H1 (cell line): ENCODE measurements around the gene DYSF. TPM values are rescaled to one million over a fixed set of nuclear protein-coding genes. Genes with fewer than 3 reads are reported as not detected.
A peak's percentile ranks its signal among the peaks of the same experiment; 100 is the strongest.

Experiments
- CTCF ChIA-PET: fragments of 300-600 bp; sonication (Branson Sonifier 250); formaldehyde crosslinking; loops from one replicate; lab custom pipeline; 2021; ENCODE audit not compliant: partially characterized antibody; lab: Charles Lee
- POLR2A ChIA-PET: fragments of 300-600 bp; sonication (Branson Sonifier 250); formaldehyde crosslinking; loops from one replicate; lab custom pipeline; 2021; ENCODE audit warnings: inconsistent platforms; ENCODE audit not compliant: partially characterized antibody; lab: Charles Lee
- DNase-seq, 2 experiments: peaks; one replicate each; pipeline versions ENCODE4 v3.0.0 to v3.0.0-alpha.2; 2010 to 2022; ENCODE audit warnings: low spot score in 2 of 2, low read depth in 1 of 2, mixed read lengths in 1 of 2
- FAIRE-seq: peaks from 2 replicates; lab custom pipeline; 2011; peaks lifted over from hg19 to GRCh38; lab: Jason Lieb, UNC
- H2AFZ ChIP-seq: 2 replicates; pipeline ENCODE4 v1.8.1; 2012; ENCODE audit warnings: low read length, inconsistent platforms
- H2AK5ac ChIP-seq: 2 replicates; pipeline ENCODE4 v1.6.1; 2013; ENCODE audit warnings: low read depth, low read length
- H2BK120ac ChIP-seq: replicated peaks from 2 replicates; pipeline ENCODE3; 2013; ENCODE audit warnings: low read depth, low read length, inconsistent platforms
- H2BK12ac ChIP-seq: 2 replicates; pipeline ENCODE4 v1.6.1; 2013; ENCODE audit warnings: low read depth, low read length
- H2BK15ac ChIP-seq: 2 replicates; pipeline ENCODE4 v1.6.1; 2013; ENCODE audit warnings: low read length
- H2BK20ac ChIP-seq: 2 replicates; pipeline ENCODE4 v1.6.1; 2013; ENCODE audit warnings: low read length
- H2BK5ac ChIP-seq: 2 replicates; pipeline ENCODE4 v1.6.1; 2013; ENCODE audit warnings: low read depth, low read length
- H3K14ac ChIP-seq: 2 replicates; pipeline ENCODE4 v1.6.1; 2013; ENCODE audit warnings: inconsistent platforms; ENCODE audit not compliant: insufficient read length
- H3K18ac ChIP-seq: 2 replicates; pipeline ENCODE4 v1.6.1; 2013; ENCODE audit warnings: low read length; ENCODE audit errors: extremely low read depth
- H3K23ac ChIP-seq: 2 replicates; pipeline ENCODE4 v1.6.1; 2013; ENCODE audit warnings: inconsistent platforms; ENCODE audit not compliant: insufficient read length
- H3K23me2 ChIP-seq: 2 replicates; pipeline ENCODE4 v1.6.1; 2013; ENCODE audit warnings: low read depth, low read length
- H3K27ac ChIP-seq: 2 replicates; pipeline ENCODE4 v1.6.1; 2011; ENCODE audit warnings: low read depth, low read length, inconsistent platforms
- H3K27me3 ChIP-seq, 4 experiments: replicated peaks in 1 of 4; 1 replicate in 1 of 4; 2 replicates in 3 of 4; pipeline versions ENCODE4 v1.6.1 to v1.8.1; 2011 to 2013; ENCODE audit warnings: low read length in 3 of 4, mild to moderate bottlenecking in 3 of 4, inconsistent platforms in 2 of 4, mixed read lengths in 2 of 4, moderate library complexity in 1 of 4; ENCODE audit not compliant: control insufficient read depth in 3 of 4, insufficient read depth in 3 of 4; ENCODE audit errors: extremely low read depth in 1 of 4
- H3K36me3 ChIP-seq, 4 experiments: 2 replicates each; pipeline versions ENCODE4 v1.6.1 to v1.8.1; 2011 to 2013; ENCODE audit warnings: mild to moderate bottlenecking in 4 of 4, low read length in 3 of 4, moderate library complexity in 2 of 4, control low read depth in 1 of 4, inconsistent platforms in 1 of 4; ENCODE audit not compliant: insufficient read depth in 4 of 4, control insufficient read depth in 2 of 4
- H3K4ac ChIP-seq: replicated peaks from 2 replicates; pipeline ENCODE3; 2013; ENCODE audit warnings: low read length, low read depth, mixed read lengths, inconsistent platforms; ENCODE audit not compliant: insufficient read length
- H3K4me1 ChIP-seq, 4 experiments: replicated peaks in 1 of 4; 1 replicate in 1 of 4; 2 replicates in 3 of 4; pipeline versions ENCODE4 v1.6.1 to v1.8.1; 2011 to 2013; ENCODE audit warnings: low read length in 3 of 4, inconsistent platforms in 2 of 4, mixed read lengths in 1 of 4; ENCODE audit not compliant: insufficient read depth in 4 of 4, control insufficient read depth in 3 of 4
- H3K4me2 ChIP-seq, 2 experiments: 2 replicates each; pipeline versions ENCODE4 v1.6.1 to v1.8.1; 2011 to 2013; ENCODE audit warnings: low read depth in 2 of 2, low read length in 2 of 2, control low read depth in 1 of 2, inconsistent platforms in 1 of 2, mild to moderate bottlenecking in 1 of 2; ENCODE audit not compliant: insufficient read depth in 1 of 2
- H3K4me3 ChIP-seq, 4 experiments: fragments of 200-600, 300-600 bp in 1 of 4; sonication (generic), shearing (Covaris generic), sonication (Bioruptor Twin) in 1 of 4; 2 replicates each; pipeline versions ENCODE4 v1.5.1 to v1.8.1; 2011 to 2016; ENCODE audit warnings: low read length in 4 of 4, low read depth in 3 of 4, control low read depth in 2 of 4, inconsistent platforms in 2 of 4, mild to moderate bottlenecking in 2 of 4, mixed read lengths in 1 of 4, moderate library complexity in 1 of 4; ENCODE audit not compliant: insufficient read depth in 2 of 4; ENCODE audit errors: extremely low read depth in 1 of 4
- H3K56ac ChIP-seq: replicated peaks from 2 replicates; pipeline ENCODE3; 2013; ENCODE audit warnings: low read depth, mild to moderate bottlenecking, mixed read lengths, low read length, inconsistent platforms; ENCODE audit not compliant: insufficient read length
- H3K79me1 ChIP-seq: 2 replicates; pipeline ENCODE4 v1.6.1; 2013; ENCODE audit warnings: low read depth, low read length, control low read depth
- H3K79me2 ChIP-seq, 2 experiments: 2 replicates each; pipeline versions ENCODE4 v1.6.1 to v1.8.1; 2012 to 2013; ENCODE audit warnings: low read length in 2 of 2, mild to moderate bottlenecking in 2 of 2, inconsistent platforms in 1 of 2; ENCODE audit not compliant: insufficient read depth in 2 of 2, control insufficient read depth in 1 of 2
- H3K9ac ChIP-seq, 4 experiments: replicated peaks in 1 of 4; 1 replicate in 1 of 4; 2 replicates in 3 of 4; pipeline versions ENCODE4 v1.6.1 to v1.8.1; 2011 to 2013; ENCODE audit warnings: low read depth in 3 of 4, low read length in 3 of 4, control low read depth in 2 of 4, mild to moderate bottlenecking in 2 of 4, moderate library complexity in 2 of 4, inconsistent platforms in 1 of 4; ENCODE audit errors: extremely low read depth in 1 of 4
- H3K9me3 ChIP-seq, 2 experiments: 2 replicates each; pipeline versions ENCODE4 v1.6.1 to v1.8.1; 2012 to 2013; ENCODE audit warnings: mild to moderate bottlenecking in 2 of 2, moderate library complexity in 2 of 2, control low read depth in 1 of 2, inconsistent platforms in 1 of 2, low read depth in 1 of 2, low read length in 1 of 2, mixed read lengths in 1 of 2; ENCODE audit not compliant: insufficient read depth in 2 of 2
- H4K20me1 ChIP-seq, 2 experiments: replicated peaks in 1 of 2; 2 replicates each; pipeline versions ENCODE3 to v1.8.1; 2011 to 2013; ENCODE audit warnings: inconsistent platforms in 2 of 2, low read length in 2 of 2, mild to moderate bottlenecking in 1 of 2; ENCODE audit not compliant: insufficient read depth in 2 of 2, control insufficient read depth in 1 of 2
- H4K5ac ChIP-seq: 2 replicates; pipeline ENCODE4 v1.6.1; 2013; ENCODE audit warnings: low read length, low read depth, mixed read lengths, inconsistent platforms; ENCODE audit not compliant: insufficient read length
- H4K8ac ChIP-seq: 2 replicates; pipeline ENCODE4 v1.8.0; 2013; ENCODE audit warnings: mild to moderate bottlenecking, moderate library complexity, low read length, inconsistent platforms; ENCODE audit not compliant: insufficient read depth; ENCODE audit errors: extremely low read depth
- H4K91ac ChIP-seq: replicated peaks from 2 replicates; pipeline ENCODE3; 2013; ENCODE audit warnings: low read length, mixed read lengths, inconsistent platforms; ENCODE audit not compliant: insufficient read length
- ASH2L ChIP-seq: fragments of 200-600, 300-600 bp; sonication (generic); IDR thresholded peaks from one replicate; pipeline ENCODE4 v1.7.1; 2017; ENCODE audit warnings: low read length
- CEBPB ChIP-seq: IDR thresholded peaks from 2 replicates; pipeline ENCODE4 v1.6.1; 2012; ENCODE audit warnings: low read depth, low read length
- CHD1 ChIP-seq: IDR thresholded peaks from 2 replicates; pipeline ENCODE4 v1.6.1; 2012; ENCODE audit warnings: low read depth, low read length, improper control_type of control experiment
- CTBP2 ChIP-seq: IDR thresholded peaks from 2 replicates; pipeline ENCODE4 v1.7.0; 2011; ENCODE audit warnings: borderline replicate concordance, mild to moderate bottlenecking, moderate library complexity, mixed read lengths, low read length; ENCODE audit not compliant: insufficient read depth, insufficient read length
- GABPA ChIP-seq: IDR thresholded peaks from 2 replicates; pipeline ENCODE4 v1.6.1; 2011; ENCODE audit warnings: mild to moderate bottlenecking, low read length, moderate library complexity, borderline replicate concordance; ENCODE audit not compliant: insufficient read depth
- GTF2F1 ChIP-seq: IDR thresholded peaks from 2 replicates; pipeline ENCODE4 v1.6.1; 2012; ENCODE audit warnings: low read depth, low read length, improper control_type of control experiment, borderline replicate concordance
- JUN ChIP-seq: IDR thresholded peaks from 2 replicates; pipeline ENCODE4 v1.6.1; 2011; ENCODE audit warnings: low read depth, mild to moderate bottlenecking, improper control_type of control experiment, low read length
- NANOG ChIP-seq: IDR thresholded peaks from 2 replicates; pipeline ENCODE4 v1.6.1; 2011; ENCODE audit warnings: low read length, low read depth, mild to moderate bottlenecking, inconsistent platforms; ENCODE audit not compliant: insufficient read depth, poor library complexity, severe bottlenecking
- PHF8 ChIP-seq: fragments of 200-600 bp; sonication (generic); conservative IDR thresholded peaks from 2 replicates; pipeline ENCODE4 v1.7.1; 2012; ENCODE audit warnings: low read depth, mild to moderate bottlenecking, inconsistent platforms, low read length, moderate library complexity
- RBBP5 ChIP-seq: IDR thresholded peaks from 2 replicates; pipeline ENCODE4 v1.7.1; 2012; ENCODE audit warnings: low read depth, mild to moderate bottlenecking, inconsistent platforms, low read length, moderate library complexity, borderline replicate concordance
- SIX5 ChIP-seq: IDR thresholded peaks from 2 replicates; pipeline ENCODE4 v1.6.1; 2011; ENCODE audit warnings: mild to moderate bottlenecking, low read depth, low read length
- SP2 ChIP-seq: IDR thresholded peaks from 2 replicates; pipeline ENCODE4 v1.6.1; 2012; ENCODE audit warnings: mild to moderate bottlenecking, low read length, inconsistent platforms
- SP4 ChIP-seq: IDR thresholded peaks from 2 replicates; pipeline ENCODE4 v1.6.1; 2012; ENCODE audit warnings: low read length, inconsistent platforms
- YY1 ChIP-seq: IDR thresholded peaks from 2 replicates; pipeline ENCODE4 v1.6.1; 2011; ENCODE audit warnings: low read depth, mild to moderate bottlenecking, low read length
- ZNF274 ChIP-seq: IDR thresholded peaks from 2 replicates; pipeline ENCODE4 v1.7.0; 2012; ENCODE audit warnings: low read length, borderline replicate concordance; ENCODE audit errors: extremely low read depth
- WGBS, 2 experiments: shearing (Covaris generic) in 1 of 2; methylation state at CpG; one replicate each; pipeline versions ENCODE4 v1.1.6 to v1.1.7; 2013 to 2015; ENCODE audit warnings: low lambda C conversion rate in 2 of 2, mixed read lengths in 2 of 2, inconsistent platforms in 1 of 2, low coverage in 1 of 2, missing lambda C conversion rate in 1 of 2; ENCODE audit not compliant: insufficient replicate concordance in 2 of 2, insufficient coverage in 1 of 2, insufficient read length in 1 of 2; ENCODE audit errors: extremely low coverage in 1 of 2, missing lambda C conversion rate in 1 of 2; 5-methylcytosine and 5-hydroxymethylcytosine counted together
- polyA plus RNA-seq, 7 experiments: library from polyadenylated mRNA; depleted of rRNA in 3 of 7; stranded (reverse) in 5 of 7; unstranded in 2 of 7; fragments of >200 nt in 5 of 7; fragments of 200-250 nt in 2 of 7; gene quantifications; 1 replicate in 5 of 7; 2 replicates in 1 of 7; 4 replicates in 1 of 7; pipeline versions ENCODE4 v1.2.1 to v1.2.3, GENCODE V29; 2011 to 2013; ENCODE audit warnings: missing spikeins in 2 of 7, mixed read lengths in 2 of 7
- total RNA-seq: library from RNA; stranded (reverse); fragmentation: NEBNext Ultra II Directional; extraction: Animal tissue kit (Norgen Biotek cat#: 25700); gene quantifications from 2 replicates; pipeline ENCODE4 v1.2.1, GENCODE V29; 2021

The DYSF gene
- total and polyA plus RNA-seq, 2 of the 8 experiments (the other 6 are each of a cell fraction or from before 2014, with no cell fraction given): 5.8 to 7.1 TPM

- Histone ChIP-seq H4K8ac (no peak overlapping the region), H3K56ac (peak overlapping the region; percentile 78), H3K23ac (no peak overlapping the region), H3K79me1 (no peaks in the 10 kb centered on the region; the same call in 1 of the 2 replicates), H3K27me3 (no peaks in the 10 kb centered on the region), H3K36me3 (no peaks in the 10 kb centered on the region), H4K91ac (no peak overlapping the region), H2AFZ (no peak overlapping the region), H3K27ac (no peak overlapping the region), H3K9me3 (no peaks in the 10 kb centered on the region), H4K5ac (no peak overlapping the region), H3K18ac (no peak overlapping the region), H3K4me1 (no peaks in the 10 kb centered on the region; a peak in 1 of 7 replicates), H2BK15ac (no peak overlapping the region), H2BK12ac (no peak overlapping the region), H4K20me1 (peaks cover 0 to 3% of the 10 kb centered on the region in 2 experiments), H2BK5ac (peak overlapping the region; percentile 0; the same call in 1 of the 2 replicates), H3K14ac (no peak overlapping the region), H2BK120ac (no peak overlapping the region), H2AK5ac (no peak overlapping the region; the same call in 1 of the 2 replicates), H2BK20ac (no peak overlapping the region), H3K4me2 (no peak overlapping the region), H3K9ac (no peak overlapping the region), H3K23me2 (peaks cover 6% of the 10 kb centered on the region; the same call in 1 of the 2 replicates), H3K79me2 (no peaks in the 10 kb centered on the region), H3K4ac (no peak overlapping the region), H3K4me3 (no peak overlapping the region)
- CTCF ChIA-PET: interaction anchor here (0.7 kb wide), 1 partner anchor 1549 kb away, joined by 3 read pairs; no protein-coding TSS in a partner anchor
- DNase-seq (no peak), FAIRE-seq (no peak)
- POLR2A ChIA-PET: no interaction called here
- 89 to 100% methylated on average over 2 to 3 of the region's 3 CpGs for WGBS, 2 experiments
- TF ChIP-seq SIX5 (no peak), ZNF274 (no peak), ASH2L (no peak), GABPA (no peak), CHD1 (no peak), NANOG (no peak), RBBP5 (no peak), SP4 (no peak), YY1 (no peak), SP2 (no peak), PHF8 (no peak), CTBP2 (no peak), JUN (no peak), GTF2F1 (no peak), CEBPB (no peak)
Measured at GRCh38 chr2:71577209-71577608, 123.8 kb downstream of the DYSF start.
